GM12878 (cell line): Measurements from ENCODE around the gene POC5. TPM values are rescaled to one million over a fixed set of nuclear protein-coding genes. Genes with fewer than 3 reads are reported as not detected.
"Not testable (repeated sequence)": the region's sequence is repeated elsewhere in the genome, so short reads cannot be mapped to it uniquely, and the experiment has no call there.

ENCODE experiments used
- ATAC-seq: fragments of 200-7000 bp; cut with Tn5 transposase; 3 replicates; pipeline ENCODE4 v1.9.1; 2020; ENCODE audit warnings: mild to moderate bottlenecking, moderate library complexity
- BruUV-seq: library from RNA; stranded (reverse); fragments of 400-500 nt; replicated peaks from 2 replicates; lab custom pipeline; 2021; lab: Mats Ljungman, UMichigan
- CTCF ChIA-PET: fragments of 300-600 bp; sonication (Branson Sonifier 250); formaldehyde crosslinking; extraction: SDS; loops from one replicate; lab custom pipeline; 2021; ENCODE audit warnings: inconsistent platforms; lab: Yijun Ruan, JAX
- POLR2A ChIA-PET: fragments of 350-600 bp; formaldehyde crosslinking; extraction: SDS; loops from one replicate; lab custom pipeline; 2021; ENCODE audit warnings: inconsistent platforms; lab: Charles Lee
- RAD21 ChIA-PET: fragments of 300-600 bp; sonication (Branson Sonifier 250); formaldehyde crosslinking; loops from one replicate; lab custom pipeline; 2023; ENCODE audit warnings: antibody characterized with exemption; ENCODE audit not compliant: unreplicated experiment; lab: Charles Lee
- SMC1A ChIA-PET: fragments of 300-600 bp; sonication (Branson Sonifier 250); formaldehyde crosslinking; loops from one replicate; lab custom pipeline; 2023; ENCODE audit not compliant: unreplicated experiment, uncharacterized antibody; lab: Charles Lee
- DNase-seq: peaks from one replicate; pipeline ENCODE4 v3.0.0-alpha.2; 2011; ENCODE audit warnings: low read depth, low spot score
- FAIRE-seq: peaks from 3 replicates; lab custom pipeline; 2011; peaks lifted over from hg19 to GRCh38; lab: Jason Lieb, UNC
- H2AFZ ChIP-seq: 2 replicates; pipeline ENCODE4 v1.6.0; 2011; ENCODE audit warnings: low read depth, low read length, control low read depth; ENCODE audit not compliant: control insufficient read depth
- H3K27ac ChIP-seq: 2 replicates; pipeline ENCODE4 v1.5.1; 2011; ENCODE audit warnings: control low read depth; ENCODE audit not compliant: control insufficient read depth, insufficient read depth
- H3K27me3 ChIP-seq, 2 experiments: replicated peaks in 1 of 2; 2 replicates each; pipeline versions ENCODE4 v1.6.0 to v1.6.1; 2011; ENCODE audit warnings: low read length in 1 of 2; ENCODE audit not compliant: control insufficient read depth in 2 of 2, insufficient read depth in 2 of 2
- H3K36me3 ChIP-seq, 2 experiments: 2 replicates each; pipeline ENCODE4 v1.5.1; 2011; ENCODE audit warnings: low read length in 1 of 2; ENCODE audit not compliant: control insufficient read depth in 2 of 2, insufficient read depth in 2 of 2
- H3K4me1 ChIP-seq: 2 replicates; pipeline ENCODE4 v1.6.1; 2011; ENCODE audit warnings: mild to moderate bottlenecking, low read length, moderate library complexity, mixed read lengths; ENCODE audit not compliant: control insufficient read depth, insufficient read depth
- H3K4me2 ChIP-seq: 2 replicates; pipeline ENCODE4 v1.6.0; 2011; ENCODE audit warnings: control low read depth; ENCODE audit not compliant: control insufficient read depth, insufficient read depth
- H3K4me3 ChIP-seq: fragments of 200-600 bp; sonication (generic); 2 replicates; pipeline ENCODE4 v1.5.1; 2016
- H3K79me2 ChIP-seq: 2 replicates; pipeline ENCODE4 v1.6.0; 2011; ENCODE audit warnings: low read length; ENCODE audit not compliant: control insufficient read depth, insufficient read depth
- H3K9ac ChIP-seq: 2 replicates; pipeline ENCODE4 v1.8.0; 2011; ENCODE audit warnings: low read length, control low read depth, mixed read lengths; ENCODE audit not compliant: control insufficient read depth, insufficient read depth
- H3K9me3 ChIP-seq: replicated peaks from 3 replicates; pipeline ENCODE4 v1.5.1; 2011; ENCODE audit warnings: mild to moderate bottlenecking, low read length; ENCODE audit not compliant: control insufficient read depth, insufficient read depth
- H4K20me1 ChIP-seq: 2 replicates; pipeline ENCODE4 v1.6.0; 2011; ENCODE audit not compliant: control insufficient read depth, insufficient read depth
- ATF7 ChIP-seq: fragments of 450-650 bp; IDR thresholded peaks from 2 replicates; pipeline ENCODE4 v1.6.1; 2016; ENCODE audit warnings: low read depth, mild to moderate bottlenecking
- CBX5 ChIP-seq: sonication (generic); IDR thresholded peaks from 2 replicates; pipeline ENCODE4 v1.6.1; 2016; ENCODE audit warnings: low read depth, moderate library complexity, mild to moderate bottlenecking, inconsistent platforms
- E2F8 ChIP-seq: fragments of 450-650 bp; IDR thresholded peaks from 2 replicates; pipeline ENCODE4 v1.6.1; 2018; ENCODE audit warnings: mild to moderate bottlenecking, low read depth, moderate library complexity; ENCODE audit not compliant: partially characterized antibody
- MXI1 ChIP-seq: fragments of 150-350 bp; IDR thresholded peaks from 2 replicates; pipeline ENCODE4 v1.6.1; 2011; ENCODE audit warnings: low read depth, mild to moderate bottlenecking, inconsistent platforms, low read length, improper control_type of control experiment
- WRNIP1 ChIP-seq: IDR thresholded peaks from 2 replicates; pipeline ENCODE4 v1.6.1; 2011; ENCODE audit warnings: low read depth, low read length, improper control_type of control experiment, borderline replicate concordance
- ZBTB40 ChIP-seq: fragments of 450-650 bp; IDR thresholded peaks from 2 replicates; pipeline ENCODE4 v1.6.1; 2016; ENCODE audit warnings: mild to moderate bottlenecking, moderate library complexity, borderline replicate concordance
- WGBS: methylation state at CpG from one replicate; pipeline ENCODE4 v1.1.6; 2016; ENCODE audit warnings: low lambda C conversion rate; ENCODE audit not compliant: insufficient replicate concordance, insufficient coverage; ENCODE audit errors: missing lambda C conversion rate; 5-methylcytosine and 5-hydroxymethylcytosine counted together
- in situ Hi-C: fragments of 300-500 bp; cut with MboI; formaldehyde crosslinking; loops from 9 replicates; pipeline ENCODE4 v1.14.3; 2018; ENCODE audit warnings: mixed read lengths
- intact Hi-C: fragments of 100-400 bp; cut with micrococcal nuclease; formaldehyde crosslinking; loops from one replicate; pipeline ENCODE4 v1.14.2; 2022; ENCODE audit not compliant: unreplicated experiment
- polyA plus RNA-seq, 11 experiments: library from polyadenylated mRNA; depleted of rRNA in 4 of 11; unstranded in 6 of 11; stranded (reverse) in 5 of 11; fragments of >200 nt; fragmentation: Nextera tagmentation in 4 of 11; fragmentation: Illumina TruSeq in 1 of 11; extraction: Ambion mirVana in 4 of 11; extraction: Trizol in 1 of 11; gene quantifications; 1 replicate in 1 of 11; 2 replicates in 10 of 11; pipeline versions ENCODE4 v1.2.1 to v1.2.3, GENCODE V29; 2011 to 2016; ENCODE audit warnings: inconsistent platforms in 2 of 11, missing spikeins in 2 of 11, low read depth in 1 of 11
- total RNA-seq, 4 experiments: library from RNA; depleted of rRNA in 3 of 4; stranded (reverse); fragments of >200 nt in 3 of 4; fragmentation: Illumina TruSeq in 1 of 4; extraction: Trizol in 1 of 4; gene quantifications; 2 replicates each; pipeline versions ENCODE4 v1.2.1 to v1.2.3, GENCODE V29; 2013 to 2021

POC5 gene
- total and polyA plus RNA-seq, 10 of the 15 experiments (the other 5 are each of a cell fraction or from before 2014, with no cell fraction given): 13.1 to 25.6 (median 21.8) TPM

- no peak for TF ChIP-seq WRNIP1
- no peak for TF ChIP-seq E2F8
- TF ChIP-seq ZBTB40: no peak
- no peak for TF ChIP-seq ATF7
- TF ChIP-seq CBX5: no peak
- TF ChIP-seq MXI1: no peak
- TF ChIP-seq, all 136 proteins: peak for 0
These were observed 15.4 kb downstream of the POC5 start (continued) for GRCh38 chr5:75701856-75702255.

GRCh38 chr5:75695472-75696351 lies 21.5 kb downstream of the POC5 start:
- H3K9ac ChIP-seq, RAD21 ChIA-PET, H3K36me3 ChIP-seq, FAIRE-seq, H2AFZ ChIP-seq, H3K4me1 ChIP-seq, H3K4me2 ChIP-seq, ATAC-seq, DNase-seq, H3K9me3 ChIP-seq, H3K79me2 ChIP-seq, in situ Hi-C loops, H4K20me1 ChIP-seq, BruUV-seq, intact Hi-C loops, CTCF ChIA-PET, H3K4me3 ChIP-seq, SMC1A ChIA-PET, H3K27ac ChIP-seq, H3K27me3 ChIP-seq, POLR2A ChIA-PET: not testable (repeated sequence)
- 97% methylated on average over 22 of the region's 22 CpGs for WGBS
